ENCODE data around the gene TNIP2.
"Not testable (repeated sequence)": the region's sequence is repeated elsewhere in the genome, so short reads cannot be mapped to it uniquely, and the experiment has no call there.

Gene TNIP2

GRCh38 chr4:2767705-2768074 lies 11.6 kb upstream of the TNIP2 start:
- no peak for DNase-seq

GRCh38 chr4:2767046-2767704 lies 11.0 kb upstream of the TNIP2 start:
- DNase-seq = no peak

GRCh38 chr4:2765832-2766526 lies 9.8 kb upstream of the TNIP2 start:
- DNase-seq = no peak

GRCh38 chr4:2763511-2763967 lies 7.4 kb upstream of the TNIP2 start:
- no peak for DNase-seq

- DNase-seq = not testable (repeated sequence)
These were observed 6.6 kb upstream of the TNIP2 start for GRCh38 chr4:2762486-2763370.

- DNase-seq = no peak
These were observed 5.9 kb upstream of the TNIP2 start for GRCh38 chr4:2762048-2762447.

GRCh38 chr4:2761035-2761923 lies 5.1 kb upstream of the TNIP2 start:
- DNase-seq = no peak

- DNase-seq = no peak
These were observed 1.3 kb upstream of the TNIP2 start for GRCh38 chr4:2757426-2757825.

- DNase-seq = no peak
These were observed 685 bp upstream of the TNIP2 start for GRCh38 chr4:2756691-2757350.

- no peak for DNase-seq
These were observed 1.0 kb downstream of the TNIP2 start for GRCh38 chr4:2754848-2755819.

GRCh38 chr4:2753436-2753835 lies 2.7 kb downstream of the TNIP2 start:
- no peak for DNase-seq

GRCh38 chr4:2750719-2751605 lies 5.2 kb downstream of the TNIP2 start:
- no peak for DNase-seq

GRCh38 chr4:2746891-2747695 lies 9.0 kb downstream of the TNIP2 start:
- no peak for DNase-seq

GRCh38 chr4:2745981-2746806 lies 9.9 kb downstream of the TNIP2 start:
- DNase-seq = peak; percentile 84

GRCh38 chr4:2745516-2745915 lies 10.6 kb downstream of the TNIP2 start:
- no peak for DNase-seq

GRCh38 chr4:2744576-2745270 lies 11.4 kb downstream of the TNIP2 start:
- no peak for DNase-seq

All from T1000 (cell line).